ENCODE results near the gene ZRANB1. TPM values are rescaled to one million over a fixed set of nuclear protein-coding genes. Genes with fewer than 3 reads are reported as not detected.

ZRANB1 gene
- total RNA-seq, 1 donor from 2014 or later = 21.8 TPM

DNA sequence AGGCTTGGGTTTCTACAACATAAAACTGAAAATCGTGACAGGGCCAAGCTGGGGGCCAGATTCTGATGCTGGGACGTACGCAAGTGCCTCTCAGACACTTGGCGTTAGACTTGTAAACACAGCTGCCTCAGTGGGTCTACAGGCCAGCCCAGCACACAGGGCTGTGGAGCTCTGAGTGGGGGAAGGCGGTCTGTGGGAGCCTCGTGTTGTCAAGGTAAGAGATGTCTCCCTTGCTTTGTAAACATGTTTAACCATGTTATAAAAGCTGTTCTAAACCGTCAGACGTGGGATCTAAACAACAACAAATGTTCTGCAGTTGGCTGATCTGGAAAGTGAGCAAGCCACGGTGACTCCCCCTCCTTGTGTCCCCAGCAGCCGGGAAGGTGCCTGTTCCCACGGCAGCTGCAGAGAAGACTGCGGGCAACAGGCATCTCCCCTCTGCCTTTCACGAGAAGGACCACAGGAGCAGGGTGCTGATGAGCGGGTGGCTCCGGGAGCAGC lies 67.8 kb downstream of the ZRANB1 start:
- TF ChIP-seq, protein P1, sequence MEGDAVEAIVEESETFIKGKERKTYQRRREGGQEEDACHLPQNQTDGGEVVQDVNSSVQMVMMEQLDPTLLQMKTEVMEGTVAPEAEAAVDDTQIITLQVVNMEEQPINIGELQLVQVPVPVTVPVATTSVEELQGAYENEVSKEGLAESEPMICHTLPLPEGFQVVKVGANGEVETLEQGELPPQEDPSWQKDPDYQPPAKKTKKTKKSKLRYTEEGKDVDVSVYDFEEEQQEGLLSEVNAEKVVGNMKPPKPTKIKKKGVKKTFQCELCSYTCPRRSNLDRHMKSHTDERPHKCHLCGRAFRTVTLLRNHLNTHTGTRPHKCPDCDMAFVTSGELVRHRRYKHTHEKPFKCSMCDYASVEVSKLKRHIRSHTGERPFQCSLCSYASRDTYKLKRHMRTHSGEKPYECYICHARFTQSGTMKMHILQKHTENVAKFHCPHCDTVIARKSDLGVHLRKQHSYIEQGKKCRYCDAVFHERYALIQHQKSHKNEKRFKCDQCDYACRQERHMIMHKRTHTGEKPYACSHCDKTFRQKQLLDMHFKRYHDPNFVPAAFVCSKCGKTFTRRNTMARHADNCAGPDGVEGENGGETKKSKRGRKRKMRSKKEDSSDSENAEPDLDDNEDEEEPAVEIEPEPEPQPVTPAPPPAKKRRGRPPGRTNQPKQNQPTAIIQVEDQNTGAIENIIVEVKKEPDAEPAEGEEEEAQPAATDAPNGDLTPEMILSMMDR (IDR thresholded peaks at IDR 0.05) = no peak
- peaks cover 28% of the 10 kb centered on the region for H3K4me1 ChIP-seq
- H3K9ac ChIP-seq = peak overlapping the region; percentile 15
- no peak overlapping the region for H3K4me3 Mint-ChIP-seq
- H3K27ac Mint-ChIP-seq = peak overlapping the region; percentile 12
- no peaks in the 10 kb centered on the region for H3K9me3 ChIP-seq (ENCODE audit: low read depth)
- peaks cover 29% of the 10 kb centered on the region for H3K4me1 Mint-ChIP-seq
- H3K36me3 Mint-ChIP-seq = peaks cover 19% of the 10 kb centered on the region
- no peaks in the 10 kb centered on the region for H3K27me3 ChIP-seq
- H3K27ac ChIP-seq = peak overlapping the region; percentile 25
- H4K20me1 ChIP-seq (ENCODE audit: low read depth) = peaks cover 92% of the 10 kb centered on the region
- DNase-seq (ENCODE audit: low spot score) = no peak
- no peak overlapping the region for H3K4me3 ChIP-seq
- H3K79me2 ChIP-seq (ENCODE audit: low read depth) = peaks cover 95% of the 10 kb centered on the region
- no peaks in the 10 kb centered on the region for H3K9me3 Mint-ChIP-seq
- peak overlapping the region; percentile 3 for H3K4me2 ChIP-seq
- H3K27me3 Mint-ChIP-seq (ENCODE audit: insufficient read depth, low read depth) = peaks cover 2% of the 10 kb centered on the region
- no peak overlapping the region for H2AFZ ChIP-seq (replicated peaks)
- H3F3A ChIP-seq (ENCODE audit: low read depth) = peaks cover 6% of the 10 kb centered on the region
- no peaks in the 10 kb centered on the region for H3K36me3 ChIP-seq

DNA sequence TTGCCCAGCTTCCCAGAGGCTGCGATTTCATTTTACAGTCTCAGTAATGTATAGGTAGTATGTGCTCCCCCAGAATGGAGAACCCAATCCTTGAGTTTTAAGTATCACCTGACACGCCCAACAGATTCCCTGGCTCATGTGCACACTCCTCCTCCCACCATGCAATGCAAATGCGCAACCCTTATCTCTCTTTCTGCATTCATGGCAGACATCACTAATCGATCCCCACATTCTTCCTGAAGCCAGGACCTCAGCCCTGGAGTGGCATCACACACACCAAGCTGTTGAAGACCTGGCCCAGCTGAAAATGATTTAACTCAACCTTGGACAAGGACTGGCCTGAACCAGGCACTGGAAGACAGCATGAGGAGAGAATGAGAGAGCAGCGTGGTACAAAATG lies 68.4 kb downstream of the ZRANB1 start:
- peaks cover 93% of the 10 kb centered on the region for H3K79me2 ChIP-seq (ENCODE audit: low read depth)
- TF ChIP-seq EZH2phosphoT487 (IDR thresholded peaks at IDR 0.05) = no peak
- no peak for TF ChIP-seq EZH2 (IDR thresholded peaks at IDR 0.05)
- TF ChIP-seq, protein P1 (IDR thresholded peaks at IDR 0.05) = no peak
- Mint-ChIP-seq H3K9me3 (no peaks in the 10 kb centered on the region), H3K4me1 (peaks cover 29% of the 10 kb centered on the region), H3K36me3 (peaks cover 19% of the 10 kb centered on the region), H3K27ac (peak overlapping the region; percentile 13), H3K4me3 (no peak overlapping the region), H3K27me3 (ENCODE audit: insufficient read depth, low read depth) (peaks cover 2% of the 10 kb centered on the region)
- H3K9ac ChIP-seq = no peak overlapping the region
- no peaks in the 10 kb centered on the region for H3K9me3 ChIP-seq (ENCODE audit: low read depth)
- no peaks in the 10 kb centered on the region for H3K27me3 ChIP-seq
- H3F3A ChIP-seq (ENCODE audit: low read depth) = peaks cover 6% of the 10 kb centered on the region
- peaks cover 91% of the 10 kb centered on the region for H4K20me1 ChIP-seq (ENCODE audit: low read depth)
- no peak overlapping the region for H3K4me2 ChIP-seq
- peak overlapping the region; percentile 25 for H3K27ac ChIP-seq
- H2AFZ ChIP-seq (replicated peaks) = no peak overlapping the region
- peaks cover 23% of the 10 kb centered on the region for H3K4me1 ChIP-seq
- no peak overlapping the region for H3K4me3 ChIP-seq
- H3K36me3 ChIP-seq = no peaks in the 10 kb centered on the region
- no peak for DNase-seq (ENCODE audit: low spot score)

DNA sequence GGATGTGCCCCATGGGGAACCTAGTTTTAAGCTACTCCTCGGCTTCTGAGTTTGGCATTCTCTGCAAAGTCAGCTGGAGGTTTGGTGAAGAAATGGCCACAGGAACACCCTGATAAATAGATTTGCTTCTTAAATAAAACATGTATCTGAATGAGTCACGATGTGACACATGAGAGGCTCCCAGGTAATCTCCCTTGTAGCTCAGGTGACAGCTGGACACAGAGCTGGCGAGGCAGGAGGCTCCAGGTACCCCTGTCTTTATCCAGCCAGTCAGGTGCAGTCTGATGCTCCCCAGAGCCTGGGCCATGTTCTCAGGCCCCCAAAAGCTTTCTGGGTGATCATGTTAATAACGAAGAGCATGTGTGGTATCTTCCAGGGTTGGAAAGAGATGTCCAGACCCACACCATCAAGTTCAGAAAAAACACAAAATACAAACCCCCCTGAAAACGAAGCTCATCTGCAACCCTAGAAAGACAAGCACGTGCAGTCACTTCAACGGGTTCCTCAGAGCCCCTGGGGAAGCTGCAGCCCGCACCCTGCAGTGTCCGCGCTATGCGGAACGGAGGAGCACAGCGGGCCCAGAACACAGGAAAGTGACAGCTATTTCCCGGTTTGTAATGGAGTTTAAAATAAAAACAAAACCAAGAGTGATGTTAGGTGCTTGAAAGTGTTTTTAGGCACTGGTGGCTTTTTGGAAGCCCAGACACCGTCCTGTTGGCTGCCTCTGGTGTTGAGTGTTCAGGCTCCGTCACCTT lies 69.4 kb downstream of the ZRANB1 start:
- H3K4me3 Mint-ChIP-seq = peak overlapping the region; percentile 57
- no peak overlapping the region for H2AFZ ChIP-seq (replicated peaks)
- H3K27me3 Mint-ChIP-seq (ENCODE audit: insufficient read depth, low read depth) = peaks cover 2% of the 10 kb centered on the region
- peaks cover 91% of the 10 kb centered on the region for H4K20me1 ChIP-seq (ENCODE audit: low read depth)
- H3K4me2 ChIP-seq = no peak overlapping the region
- TF ChIP-seq, protein P1 (IDR thresholded peaks at IDR 0.05) = no peak
- TF ChIP-seq EZH2 (IDR thresholded peaks at IDR 0.05) (no peak), EZH2phosphoT487 (IDR thresholded peaks at IDR 0.05) (no peak)
- H3K9ac ChIP-seq = no peak overlapping the region
- no peaks in the 10 kb centered on the region for H3K27me3 ChIP-seq
- H3K4me1 ChIP-seq = peaks cover 21% of the 10 kb centered on the region
- H3K27ac Mint-ChIP-seq = no peak overlapping the region
- H3K9me3 Mint-ChIP-seq = no peaks in the 10 kb centered on the region
- H3F3A ChIP-seq (ENCODE audit: low read depth) = peaks cover 6% of the 10 kb centered on the region
- H3K36me3 Mint-ChIP-seq = peaks cover 20% of the 10 kb centered on the region
- no peaks in the 10 kb centered on the region for H3K9me3 ChIP-seq (ENCODE audit: low read depth)
- H3K4me1 Mint-ChIP-seq = peaks cover 30% of the 10 kb centered on the region
- no peak overlapping the region for H3K27ac ChIP-seq
- no peak overlapping the region for H3K4me3 ChIP-seq
- H3K36me3 ChIP-seq = no peaks in the 10 kb centered on the region
- peaks cover 93% of the 10 kb centered on the region for H3K79me2 ChIP-seq (ENCODE audit: low read depth)
- no peak for DNase-seq (ENCODE audit: low spot score)

Measured in neural progenitor cell (in vitro differentiated cells).